ENCODE results near the gene CERT1.
"Not testable (repeated sequence)": the region's sequence is repeated elsewhere in the genome, so short reads cannot be mapped to it uniquely, and the experiment has no call there.

CERT1 gene

DNA sequence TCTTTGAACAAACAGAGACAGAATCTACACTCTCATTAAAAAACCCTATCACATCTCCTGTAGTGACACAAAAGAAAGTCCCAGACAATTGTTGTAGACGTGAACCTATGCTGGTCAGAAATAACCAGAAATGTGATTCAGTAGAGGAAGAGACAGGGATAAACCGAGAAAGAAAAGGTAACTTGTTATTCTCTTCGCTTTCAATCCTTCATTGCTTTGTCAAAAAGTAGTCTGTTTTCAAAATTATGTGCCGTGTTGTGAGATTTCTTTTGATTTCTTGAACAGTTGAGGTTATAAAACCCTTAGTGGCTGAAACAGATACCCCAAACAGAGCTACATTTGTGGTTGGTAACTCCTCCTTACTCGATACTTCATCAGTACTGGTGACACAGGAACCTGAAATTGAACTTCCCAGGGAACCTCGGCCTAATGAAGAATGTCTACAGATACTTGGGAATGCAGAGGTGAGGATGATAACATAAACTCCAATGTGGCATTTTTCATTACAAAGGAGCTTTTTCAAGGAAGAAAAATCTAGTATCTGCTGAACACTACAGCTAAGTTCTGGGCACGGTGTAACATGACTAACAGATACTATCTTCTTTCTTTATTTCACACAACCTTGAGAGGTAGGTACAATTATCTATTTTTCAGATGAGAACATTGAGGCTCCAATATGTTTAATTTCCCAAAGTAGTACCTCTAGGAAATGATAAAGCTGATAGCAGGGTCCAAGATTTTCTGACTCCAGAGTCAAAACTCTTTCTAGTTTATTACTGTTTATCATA, 160.1 kb downstream of the CERT1 start:
- DNase-seq: no peak

DNA sequence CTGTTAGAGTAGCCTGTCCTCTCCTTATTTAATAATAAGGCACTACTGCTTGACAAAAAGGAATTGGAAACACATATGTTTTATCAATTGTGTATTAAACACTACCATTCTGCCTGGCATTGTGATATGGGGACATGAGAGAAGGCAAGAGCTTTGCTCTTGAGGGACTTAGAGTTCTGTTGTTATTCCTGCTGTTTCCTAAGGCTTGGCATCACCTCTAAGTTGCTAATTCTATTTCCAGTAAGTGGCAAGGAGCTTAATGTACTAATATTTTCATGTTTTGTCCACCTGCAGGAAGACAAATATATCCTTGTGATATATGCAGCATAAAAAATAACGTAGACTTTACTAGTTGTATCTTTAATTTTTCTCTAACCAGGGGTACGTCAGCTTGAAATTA, 161.8 kb downstream of the CERT1 start:
- Mint-ChIP-seq H3K27me3 (no peaks in the 10 kb centered on the region), H3K4me1 (peaks cover 16% of the 10 kb centered on the region), H3K9me3 (no peaks in the 10 kb centered on the region), H3K4me3 (no peak overlapping the region), H3K36me3 (ENCODE audit: low read depth) (peaks cover 61% of the 10 kb centered on the region), H3K27ac (no peak overlapping the region)
- DNase-seq: no peak
- ATAC-seq: no peak

More for the DNA sequence above, 160.1 kb downstream of the CERT1 start:
- ATAC-seq: peak; percentile 71
- no peaks in the 10 kb centered on the region for H3K27me3 Mint-ChIP-seq
- H3K4me3 Mint-ChIP-seq: no peak overlapping the region
- H3K4me1 Mint-ChIP-seq: peaks cover 16% of the 10 kb centered on the region
- H3K9me3 Mint-ChIP-seq: no peaks in the 10 kb centered on the region
- H3K27ac Mint-ChIP-seq: peak overlapping the region; percentile 43
- peaks cover 58% of the 10 kb centered on the region for H3K36me3 Mint-ChIP-seq (ENCODE audit: low read depth)

DNA sequence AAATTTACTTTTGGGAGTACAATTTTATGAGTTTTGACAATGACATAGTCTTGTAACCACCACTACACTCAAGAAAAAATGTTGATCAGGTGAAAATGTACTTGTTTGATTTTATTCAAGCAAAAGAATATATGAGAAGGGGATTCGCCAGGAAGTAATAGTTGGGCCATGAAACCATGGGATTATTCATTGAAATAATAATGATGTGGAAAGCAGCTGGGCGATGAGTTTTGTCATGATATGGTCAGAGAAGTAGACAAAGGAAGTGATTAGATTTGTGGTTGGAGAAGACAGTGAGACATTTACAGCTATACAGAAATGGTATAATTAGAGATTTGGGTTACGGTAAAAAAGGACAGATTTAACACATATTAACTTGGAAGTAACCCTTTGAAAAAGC, 163.2 kb downstream of the CERT1 start:
- DNase-seq (no peak), ATAC-seq (no peak)
- peaks cover 16% of the 10 kb centered on the region for H3K4me1 Mint-ChIP-seq
- H3K27me3 Mint-ChIP-seq: no peaks in the 10 kb centered on the region
- H3K9me3 Mint-ChIP-seq: no peaks in the 10 kb centered on the region
- peaks cover 63% of the 10 kb centered on the region for H3K36me3 Mint-ChIP-seq (ENCODE audit: low read depth)
- no peak overlapping the region for H3K4me3 Mint-ChIP-seq
- H3K27ac Mint-ChIP-seq: no peak overlapping the region

DNA sequence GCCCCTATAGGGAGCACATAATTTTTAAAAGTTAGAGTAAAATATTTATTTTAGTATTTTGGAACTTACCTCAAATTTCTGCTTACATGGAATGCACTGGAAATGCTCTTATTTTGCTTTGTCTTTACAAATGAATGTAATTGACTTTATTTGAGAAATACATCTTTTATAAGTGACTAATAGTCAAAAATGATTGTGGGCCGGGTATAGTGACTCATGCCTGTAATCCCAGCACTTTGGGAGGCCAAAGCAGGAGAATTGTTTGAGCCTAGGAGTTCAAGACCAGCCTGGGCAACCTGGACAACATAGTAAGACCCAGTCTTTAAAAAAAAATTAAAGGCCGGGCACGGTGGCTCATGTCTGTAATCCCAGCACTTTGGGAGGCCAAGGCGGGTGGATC, 168.6 kb downstream of the CERT1 start:
- Mint-ChIP-seq H3K4me3 (no peak overlapping the region), H3K36me3 (ENCODE audit: low read depth) (peaks cover 41% of the 10 kb centered on the region), H3K27ac (no peak overlapping the region), H3K27me3 (no peaks in the 10 kb centered on the region), H3K9me3 (no peaks in the 10 kb centered on the region), H3K4me1 (peaks cover 35% of the 10 kb centered on the region)
- DNase-seq: no peak
- ATAC-seq: no peak

GRCh38 chr5:75341934-75342333, 169.5 kb downstream of the CERT1 start:
- Mint-ChIP-seq H3K27me3 (no peaks in the 10 kb centered on the region), H3K27ac (no peak overlapping the region), H3K36me3 (ENCODE audit: low read depth) (peaks cover 39% of the 10 kb centered on the region), H3K4me1 (peaks cover 39% of the 10 kb centered on the region), H3K9me3 (no peaks in the 10 kb centered on the region), H3K4me3 (no peak overlapping the region)
- ATAC-seq (no peak), DNase-seq (no peak)

DNA sequence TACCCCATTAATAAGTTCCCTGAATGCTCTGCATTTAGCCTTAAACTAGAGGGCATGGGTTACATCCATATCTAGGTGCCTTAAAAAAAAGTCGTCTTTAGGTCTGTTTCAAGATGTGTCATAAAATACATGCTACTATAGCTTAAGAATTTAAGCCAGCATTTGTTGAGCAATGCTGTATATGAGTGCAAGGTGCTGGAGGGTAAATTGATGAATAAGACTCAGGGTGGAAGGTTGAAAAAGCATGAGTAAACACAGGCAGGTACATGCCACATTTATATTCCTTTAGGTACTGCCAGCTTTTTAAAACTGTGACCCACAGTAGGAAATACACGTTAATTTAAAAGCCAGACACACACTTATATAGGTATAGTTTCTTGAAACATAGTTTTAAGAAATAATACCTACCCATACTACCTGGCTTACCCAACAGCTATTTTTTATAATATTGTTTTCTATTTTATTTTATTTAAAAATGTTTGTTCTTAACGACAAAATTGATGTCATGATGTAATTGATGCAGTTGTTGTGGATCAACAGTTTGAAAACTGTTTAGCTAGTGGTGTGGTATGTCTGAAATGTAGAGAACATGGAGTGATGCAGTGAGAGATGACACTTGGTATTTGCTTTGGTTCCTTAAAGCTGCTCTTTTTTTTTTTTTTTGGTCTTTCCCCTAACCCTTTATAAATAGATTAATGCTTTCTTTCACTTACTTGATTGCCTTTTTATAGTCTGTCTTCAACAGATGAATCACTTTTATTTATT, 170.5 kb downstream of the CERT1 start:
- no peak overlapping the region for H3K27ac Mint-ChIP-seq

GRCh38 chr5:75338408-75338807, 173.0 kb downstream of the CERT1 start:
- ATAC-seq (no peak), DNase-seq (no peak)
- H3K27ac Mint-ChIP-seq: no peak overlapping the region
- H3K36me3 Mint-ChIP-seq (ENCODE audit: low read depth): peaks cover 19% of the 10 kb centered on the region
- H3K9me3 Mint-ChIP-seq: no peaks in the 10 kb centered on the region
- no peak overlapping the region for H3K4me3 Mint-ChIP-seq
- peaks cover 39% of the 10 kb centered on the region for H3K4me1 Mint-ChIP-seq
- H3K27me3 Mint-ChIP-seq: no peaks in the 10 kb centered on the region

More for the DNA sequence above, 170.5 kb downstream of the CERT1 start:
- Mint-ChIP-seq H3K36me3 (ENCODE audit: low read depth) (peaks cover 34% of the 10 kb centered on the region), H3K27me3 (no peaks in the 10 kb centered on the region), H3K9me3 (no peaks in the 10 kb centered on the region), H3K4me3 (no peak overlapping the region), H3K4me1 (peaks cover 39% of the 10 kb centered on the region)
- no peak for ATAC-seq
- no peak for DNase-seq

GRCh38 chr5:75337366-75338021, 173.9 kb downstream of the CERT1 start:
- DNase-seq (peak; percentile 40), ATAC-seq (no peak)
- Mint-ChIP-seq H3K27ac (no peak overlapping the region), H3K4me3 (no peak overlapping the region), H3K36me3 (ENCODE audit: low read depth) (peaks cover 18% of the 10 kb centered on the region), H3K4me1 (peaks cover 38% of the 10 kb centered on the region), H3K9me3 (no peaks in the 10 kb centered on the region), H3K27me3 (no peaks in the 10 kb centered on the region)

DNA sequence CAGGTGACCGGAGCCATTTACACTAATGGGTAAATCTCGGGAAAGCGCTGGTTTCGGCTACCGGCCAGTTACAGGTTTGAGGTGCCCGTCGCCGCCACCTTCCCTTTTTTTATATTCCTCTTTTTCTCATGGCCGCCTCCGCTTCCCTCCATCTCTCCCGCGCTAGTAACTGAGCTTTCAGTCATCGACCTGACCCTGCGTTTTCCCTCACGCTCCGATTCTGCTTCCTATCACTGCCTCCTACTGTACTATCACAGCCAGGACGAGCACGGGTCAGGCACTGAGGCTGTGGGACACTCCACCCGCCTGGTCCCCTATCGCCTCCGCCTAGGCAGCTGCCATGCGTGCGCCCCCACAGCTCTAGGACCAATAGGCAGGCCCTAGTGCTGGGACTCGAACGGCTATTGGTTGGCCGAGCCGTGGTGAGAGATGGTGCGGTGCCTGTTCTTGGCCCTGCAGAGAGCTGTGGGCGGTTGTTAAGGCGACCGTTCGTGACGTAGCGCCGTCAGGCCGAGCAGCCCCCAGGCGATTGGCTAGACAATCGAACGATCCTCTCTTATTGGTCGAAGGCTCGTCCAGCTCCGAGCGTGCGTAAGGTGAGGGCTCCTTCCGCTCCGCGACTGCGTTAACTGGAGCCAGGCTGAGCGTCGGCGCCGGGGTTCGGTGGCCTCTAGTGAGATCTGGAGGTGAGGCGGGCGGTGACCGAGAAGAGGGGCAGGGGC, 174.7 kb downstream of the CERT1 start, which contains the start of gene HMGCR:
Gene HMGCR, plus strand, starts transcription at position 606 of the 722 bp plus-strand sequence. CDS start 5,386 bp downstream, outside the sequence.
- Mint-ChIP-seq H3K36me3 (ENCODE audit: low read depth) (peaks cover 16% of the 10 kb centered on the region), H3K27ac (no peak within 1 kb of the TSS), H3K4me3 (no peak within 1 kb of the TSS), H3K4me1 (peaks cover 33% of the 10 kb centered on the region), H3K27me3 (no peaks in the 10 kb centered on the region), H3K9me3 (no peaks in the 10 kb centered on the region)
- peak; percentile 96 for DNase-seq
- peak; percentile 99 for ATAC-seq

- ATAC-seq (no peak), DNase-seq (no peak)
- Mint-ChIP-seq H3K27ac (no peak overlapping the region), H3K9me3 (no peaks in the 10 kb centered on the region), H3K27me3 (no peaks in the 10 kb centered on the region), H3K4me1 (peaks cover 29% of the 10 kb centered on the region), H3K4me3 (no peak overlapping the region), H3K36me3 (ENCODE audit: low read depth) (peaks cover 14% of the 10 kb centered on the region)
Observed at GRCh38 chr5:75335952-75336614, 175.3 kb downstream of the CERT1 start.

DNA sequence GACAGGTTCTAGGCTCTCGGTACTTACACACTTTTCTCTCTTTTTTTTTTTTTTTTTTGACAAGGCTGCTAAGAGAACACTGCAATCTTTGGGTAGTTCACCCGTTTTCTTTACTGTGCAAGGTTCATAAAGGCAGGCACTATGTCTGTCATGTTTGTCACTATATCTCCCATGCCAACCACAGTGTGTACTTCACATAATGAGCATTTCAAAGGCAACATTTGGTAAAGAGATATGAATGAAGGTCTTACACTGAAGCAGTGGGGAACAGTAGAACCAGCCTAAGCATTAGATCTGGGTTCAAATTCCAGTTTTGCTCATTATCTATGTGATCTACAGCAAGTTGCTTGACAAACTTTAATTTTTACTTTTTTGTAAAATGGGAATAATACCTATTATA, 175.9 kb downstream of the CERT1 start:
- Mint-ChIP-seq H3K9me3 (no peaks in the 10 kb centered on the region), H3K4me3 (no peak overlapping the region), H3K4me1 (peaks cover 25% of the 10 kb centered on the region), H3K27me3 (no peaks in the 10 kb centered on the region), H3K36me3 (ENCODE audit: low read depth) (peaks cover 13% of the 10 kb centered on the region), H3K27ac (no peak overlapping the region)
- DNase-seq: no peak
- ATAC-seq: no peak

DNA sequence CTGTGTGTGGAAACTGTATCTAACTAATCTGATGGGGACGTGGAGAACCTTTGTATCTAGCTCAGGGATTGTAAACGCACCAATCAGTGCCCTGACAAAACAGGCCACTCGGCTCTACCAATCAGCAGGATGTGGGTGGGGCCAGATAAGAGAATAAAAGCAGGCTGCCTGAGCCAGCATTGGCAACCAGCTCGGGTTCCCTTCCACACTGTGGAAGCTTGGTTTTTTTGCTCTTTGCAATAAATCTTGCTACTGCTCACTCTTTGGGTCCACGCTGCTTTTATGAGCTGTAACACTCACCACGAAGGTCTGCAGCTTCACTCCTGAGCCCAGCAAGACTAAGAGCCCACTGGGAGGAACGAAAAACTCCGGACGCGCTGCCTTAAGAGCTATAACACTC, 177.0 kb downstream of the CERT1 start:
- not testable (repeated sequence) for DNase-seq; H3K4me3 Mint-ChIP-seq; H3K27me3 Mint-ChIP-seq; H3K9me3 Mint-ChIP-seq; H3K36me3 Mint-ChIP-seq (ENCODE audit: low read depth); ATAC-seq; H3K27ac Mint-ChIP-seq
- peaks cover 17% of the 10 kb centered on the region for H3K4me1 Mint-ChIP-seq

GRCh38 chr5:75333759-75334158, 177.7 kb downstream of the CERT1 start:
- not testable (repeated sequence) for DNase-seq

More at GRCh38 chr5:75333759-75334158, 177.7 kb downstream of the CERT1 start:
- H3K4me1 Mint-ChIP-seq: peaks cover 13% of the 10 kb centered on the region
- H3K27ac Mint-ChIP-seq; H3K9me3 Mint-ChIP-seq; H3K4me3 Mint-ChIP-seq; H3K27me3 Mint-ChIP-seq; H3K36me3 Mint-ChIP-seq (ENCODE audit: low read depth); ATAC-seq: not testable (repeated sequence)
